HL-60 (cell line): ENCODE data around the gene NENF.

ENCODE experiments used
- DNase-seq, 2 experiments: peaks; one replicate each; pipeline ENCODE4 v3.0.0-alpha.2; 2010 to 2020; ENCODE audit warnings: low read depth in 1 of 2, low spot score in 1 of 2
- H3K27ac ChIP-seq: fragments of 250-450 bp; sonication (Bioruptor Pico); replicated peaks from 2 replicates; pipeline ENCODE4 v1.5.1; 2020; ENCODE audit warnings: mild to moderate bottlenecking, moderate library complexity
- H3K27me3 ChIP-seq: fragments of 250-450 bp; sonication (Bioruptor Pico); 2 replicates; pipeline ENCODE4 v1.5.1; 2021; ENCODE audit warnings: mild to moderate bottlenecking, moderate library complexity; ENCODE audit not compliant: insufficient read depth, poor library complexity, severe bottlenecking
- H3K4me3 ChIP-seq: replicated peaks from 2 replicates; pipeline ENCODE4 v1.5.1; 2011; ENCODE audit warnings: mild to moderate bottlenecking, control low read depth, low read length; ENCODE audit not compliant: insufficient read depth
- CTCF ChIP-seq: IDR thresholded peaks from one replicate; pipeline ENCODE4 v1.5.1; 2011; ENCODE audit warnings: low read length, control low read depth, inconsistent platforms; ENCODE audit not compliant: insufficient read depth
- GABPA ChIP-seq: IDR thresholded peaks from 2 replicates; pipeline ENCODE4 v1.6.1; 2012; ENCODE audit warnings: low read depth
- POLR2AphosphoS5 ChIP-seq: IDR thresholded peaks from 2 replicates; pipeline ENCODE4 v1.6.1; 2012; ENCODE audit warnings: low read depth
- REST ChIP-seq: IDR thresholded peaks from 2 replicates; pipeline ENCODE4 v1.6.1; 2012; ENCODE audit warnings: low read depth; ENCODE audit not compliant: insufficient replicate concordance
- SPI1 ChIP-seq: IDR thresholded peaks from 2 replicates; pipeline ENCODE4 v1.6.1; 2012; ENCODE audit warnings: low read depth, mild to moderate bottlenecking, borderline replicate concordance

The NENF gene

GRCh38 chr1:212466437-212466836, 33.7 kb downstream of the NENF start:
- H3K4me3 ChIP-seq, result no peak overlapping the region
- H3K27ac ChIP-seq, result no peak overlapping the region
- DNase-seq, result no peak
- H3K27me3 ChIP-seq, result no peaks in the 10 kb centered on the region
- TF ChIP-seq SPI1 (no peak), REST (no peak), CTCF (no peak), POLR2AphosphoS5 (no peak), GABPA (no peak)

GRCh38 chr1:212466898-212467650, 34.4 kb downstream of the NENF start:
- no peak overlapping the region for H3K4me3 ChIP-seq
- H3K27me3 ChIP-seq, result no peaks in the 10 kb centered on the region
- TF ChIP-seq GABPA, result no peak
- H3K27ac ChIP-seq, result no peak overlapping the region
- DNase-seq, result no peak

GRCh38 chr1:212467843-212468482, 35.2 kb downstream of the NENF start:
- Histone ChIP-seq H3K27me3 (no peaks in the 10 kb centered on the region), H3K27ac (no peak overlapping the region), H3K4me3 (no peak overlapping the region)
- no peak for DNase-seq
- TF ChIP-seq REST (no peak), SPI1 (no peak), POLR2AphosphoS5 (no peak), GABPA (no peak), CTCF (no peak)

GRCh38 chr1:212470059-212470458, 37.3 kb downstream of the NENF start:
- H3K27me3 ChIP-seq, result no peaks in the 10 kb centered on the region
- no peak for DNase-seq

More at GRCh38 chr1:212470059-212470458, 37.3 kb downstream of the NENF start:
- TF ChIP-seq POLR2AphosphoS5 (no peak), CTCF (no peak), GABPA (no peak)
- no peak overlapping the region for H3K4me3 ChIP-seq
- H3K27ac ChIP-seq, result no peak overlapping the region
